H1 (cell line): ENCODE data around the gene ARHGEF6. TPM values are rescaled to one million over a fixed set of nuclear protein-coding genes. Genes with fewer than 3 reads are reported as not detected.

ENCODE experiments used
- EGR1 ChIP-seq: IDR thresholded peaks from 2 replicates; pipeline ENCODE4 v1.6.1; 2011; ENCODE audit warnings: low read depth, low read length, borderline replicate concordance
- KDM5A ChIP-seq: fragments of 200-600 bp; IDR thresholded peaks from 2 replicates; pipeline ENCODE4 v1.7.1; 2012; ENCODE audit warnings: mild to moderate bottlenecking, low read length, inconsistent platforms, mixed read lengths
- SIX5 ChIP-seq: IDR thresholded peaks from 2 replicates; pipeline ENCODE4 v1.6.1; 2011; ENCODE audit warnings: mild to moderate bottlenecking, low read depth, low read length
- TEAD4 ChIP-seq: IDR thresholded peaks from 2 replicates; pipeline ENCODE4 v1.6.1; 2012; ENCODE audit warnings: low read depth, low read length, inconsistent platforms, mixed read lengths
- polyA plus RNA-seq, 7 experiments: library from polyadenylated mRNA; depleted of rRNA in 3 of 7; stranded (reverse) in 5 of 7; unstranded in 2 of 7; fragments of >200 nt in 5 of 7; fragments of 200-250 nt in 2 of 7; gene quantifications; 1 replicate in 5 of 7; 2 replicates in 1 of 7; 4 replicates in 1 of 7; pipeline versions ENCODE4 v1.2.1 to v1.2.3, GENCODE V29; 2011 to 2013; ENCODE audit warnings: missing spikeins in 2 of 7, mixed read lengths in 2 of 7
- total RNA-seq: library from RNA; stranded (reverse); fragmentation: NEBNext Ultra II Directional; extraction: Animal tissue kit (Norgen Biotek cat#: 25700); gene quantifications from 2 replicates; pipeline ENCODE4 v1.2.1, GENCODE V29; 2021
- TF ChIP-seq, protein P1 (sequence below): IDR thresholded peaks from 2 replicates; pipeline ENCODE4 v1.6.1; 2011; ENCODE audit warnings: low read length, improper control_type of control experiment

The ARHGEF6 gene
- total and polyA plus RNA-seq, 2 of the 8 experiments (the other 6 are each of a cell fraction or from before 2014, with no cell fraction given), result 3.6 to 3.7 TPM

DNA sequence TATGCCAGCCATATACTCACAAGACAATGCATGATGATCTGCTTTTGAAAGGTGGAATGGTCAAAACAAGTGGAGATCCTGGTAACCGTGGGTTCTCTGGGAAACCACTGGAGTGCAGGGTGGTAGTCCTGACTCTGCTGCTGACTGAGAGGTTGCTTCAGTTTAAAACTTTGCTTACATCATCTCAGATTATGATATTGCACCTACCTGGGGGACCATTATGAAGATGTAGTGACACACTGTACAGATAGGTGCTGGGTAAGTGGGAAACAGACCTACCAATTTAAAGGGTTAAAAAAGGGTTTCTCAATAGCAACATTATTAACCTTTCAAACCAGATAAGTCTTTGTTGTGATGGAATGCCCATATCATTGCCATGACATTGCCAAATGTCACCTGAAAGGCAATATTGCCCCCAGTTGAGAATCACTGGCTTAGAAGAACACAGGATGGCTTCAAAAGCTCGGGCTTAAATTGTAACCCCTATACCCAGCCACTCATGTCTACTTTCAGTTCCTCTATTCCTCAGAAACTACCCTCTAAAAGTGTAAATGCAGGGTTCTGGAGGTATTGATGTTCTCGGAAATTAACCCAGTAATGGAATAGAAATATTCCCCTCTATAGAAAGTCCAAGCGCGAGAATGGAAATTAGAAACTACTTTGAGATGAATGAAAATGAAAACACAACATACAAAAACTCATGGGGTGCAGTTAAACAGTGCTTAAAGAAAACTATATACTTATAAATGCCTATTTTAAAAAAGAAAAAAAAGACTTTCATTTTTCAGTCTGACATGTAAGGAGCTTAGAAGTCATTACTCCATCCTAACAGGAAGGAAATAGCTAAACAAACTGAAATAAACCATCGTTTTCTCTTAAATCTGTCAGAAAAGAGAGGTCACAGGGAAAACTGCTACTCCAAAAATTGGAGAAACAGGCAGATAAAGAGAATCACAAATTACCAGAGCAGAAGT lies 65.8 kb downstream of the ARHGEF6 start (continued):
- TF ChIP-seq, protein P1, sequence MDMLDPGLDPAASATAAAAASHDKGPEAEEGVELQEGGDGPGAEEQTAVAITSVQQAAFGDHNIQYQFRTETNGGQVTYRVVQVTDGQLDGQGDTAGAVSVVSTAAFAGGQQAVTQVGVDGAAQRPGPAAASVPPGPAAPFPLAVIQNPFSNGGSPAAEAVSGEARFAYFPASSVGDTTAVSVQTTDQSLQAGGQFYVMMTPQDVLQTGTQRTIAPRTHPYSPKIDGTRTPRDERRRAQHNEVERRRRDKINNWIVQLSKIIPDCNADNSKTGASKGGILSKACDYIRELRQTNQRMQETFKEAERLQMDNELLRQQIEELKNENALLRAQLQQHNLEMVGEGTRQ, result no peak
- TF ChIP-seq TEAD4 (no peak), KDM5A (no peak), EGR1 (no peak), SIX5 (no peak)
- TF ChIP-seq, all 59 proteins: peak for 0
